ENCODE measurements around the gene SHISA2. TPM values are rescaled to one million over a fixed set of nuclear protein-coding genes. Genes with fewer than 3 reads are reported as not detected.

The SHISA2 gene
- total RNA-seq, 1 experiment from 2014 or later: not detected

GRCh38 chr13:26017932-26018665, 33.7 kb downstream of the SHISA2 start:
- no peak for DNase-seq (ENCODE audit: low spot score)

GRCh38 chr13:26017196-26017921, 34.5 kb downstream of the SHISA2 start:
- no peak for DNase-seq (ENCODE audit: low spot score)

GRCh38 chr13:26016189-26016588, 35.6 kb downstream of the SHISA2 start:
- no peak for DNase-seq (ENCODE audit: low spot score)

- DNase-seq (ENCODE audit: low spot score): no peak
Observed at GRCh38 chr13:26015271-26016125, 36.3 kb downstream of the SHISA2 start.

GRCh38 chr13:26012995-26013394, 38.8 kb downstream of the SHISA2 start:
- DNase-seq (ENCODE audit: low spot score): no peak

GRCh38 chr13:26011996-26012821, 39.6 kb downstream of the SHISA2 start:
- no peak for DNase-seq (ENCODE audit: low spot score)

- DNase-seq (ENCODE audit: low spot score): no peak
Observed at GRCh38 chr13:26011208-26011573, 40.6 kb downstream of the SHISA2 start.

- no peak for DNase-seq (ENCODE audit: low spot score)
Observed at GRCh38 chr13:26010487-26011207, 41.2 kb downstream of the SHISA2 start.

- no peak for DNase-seq (ENCODE audit: low spot score)
Observed at GRCh38 chr13:26007261-26008125, 44.3 kb downstream of the SHISA2 start.

Other genes with a start within 250 kb of the SHISA2 start
- 50.3 and 55.6 TPM in 2 replicates for gene RNF6, start 170.3 kb upstream of the SHISA2 start, total RNA-seq (2014; rRNA removed; shearing (Covaris generic))
- gene CDK8, start 202.1 kb upstream of the SHISA2 start, total RNA-seq (2014; rRNA removed; shearing (Covaris generic)): 23.7 and 26.0 TPM in 2 replicates

All from HT-29 (cell line).